Measurements from ENCODE around the gene EID2B.
A peak's percentile ranks its signal among the peaks of the same experiment; 100 is the strongest.

Gene EID2B

GRCh38 chr19:39539165-39539517 is 6.5 kb upstream of the EID2B start:
- in situ Hi-C loops (cut with MboI; ENCODE audit: low pct_unique_long_range_greater_than_20kb, low sequenced_read_pairs): no loop called here
- DNase-seq: no peak

GRCh38 chr19:39533791-39534190 is 1.1 kb upstream of the EID2B start:
- no peak for DNase-seq
- in situ Hi-C loops (cut with MboI; ENCODE audit: low pct_unique_long_range_greater_than_20kb, low sequenced_read_pairs): no loop called here

- in situ Hi-C loops (cut with MboI; ENCODE audit: low pct_unique_long_range_greater_than_20kb, low sequenced_read_pairs): no loop called here
- no peak for DNase-seq
These were observed 406 bp upstream of the EID2B start for GRCh38 chr19:39533003-39533512.

DNA sequence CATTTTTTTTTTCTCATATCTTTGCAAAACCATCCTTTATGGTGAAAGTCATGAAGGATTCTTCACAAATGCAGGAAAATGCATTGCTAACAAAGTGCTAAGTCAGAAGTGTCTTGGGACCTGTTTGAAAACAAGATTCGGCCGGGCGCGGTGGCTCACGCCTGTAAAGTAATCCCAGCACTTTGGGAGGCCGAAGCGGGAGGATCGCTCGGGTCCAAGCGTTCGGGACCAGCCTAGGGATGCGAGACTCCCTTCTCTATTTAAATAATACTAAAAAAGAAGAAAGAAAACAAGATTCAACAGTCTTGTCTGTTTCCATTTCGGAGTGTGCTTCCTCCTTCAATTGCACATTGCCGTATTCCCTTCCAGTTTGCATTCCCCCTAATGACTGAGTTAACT is 819 bp downstream of the EID2B start:
- no peak for DNase-seq
- in situ Hi-C loops (cut with MboI; ENCODE audit: low pct_unique_long_range_greater_than_20kb, low sequenced_read_pairs): no loop called here

GRCh38 chr19:39525205-39525604 is 7.4 kb downstream of the EID2B start:
- in situ Hi-C loops (cut with MboI; ENCODE audit: low pct_unique_long_range_greater_than_20kb, low sequenced_read_pairs): no loop called here
- DNase-seq: no peak

DNA sequence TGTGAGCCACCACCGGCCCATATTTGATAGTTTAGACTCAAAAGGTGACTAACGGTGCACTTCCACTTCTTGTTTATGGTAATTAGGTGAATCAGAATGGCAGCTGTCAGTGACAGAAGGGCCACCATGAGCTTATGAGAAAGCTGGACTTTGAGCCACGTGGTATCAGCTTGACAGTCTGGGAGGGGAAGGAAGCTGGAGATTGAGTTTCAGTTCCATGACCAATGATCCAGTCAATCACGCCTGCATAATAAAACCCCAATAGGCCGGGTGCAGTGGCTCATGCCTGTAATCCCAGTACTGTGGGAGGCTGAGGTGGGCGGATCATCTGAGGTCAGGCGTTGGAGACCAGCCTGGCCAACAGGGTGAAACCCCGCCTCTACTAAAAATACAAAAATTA is 8.2 kb downstream of the EID2B start:
- in situ Hi-C loops (cut with MboI; ENCODE audit: low pct_unique_long_range_greater_than_20kb, low sequenced_read_pairs): no loop called here

GRCh38 chr19:39520541-39521484 is 11.8 kb downstream of the EID2B start:
- DNase-seq: no peak
- in situ Hi-C loops (cut with MboI; ENCODE audit: low pct_unique_long_range_greater_than_20kb, low sequenced_read_pairs): no loop called here

More for the DNA sequence above, 8.2 kb downstream of the EID2B start:
- no peak for DNase-seq

- no peak for DNase-seq
- in situ Hi-C loops (cut with MboI; ENCODE audit: low pct_unique_long_range_greater_than_20kb, low sequenced_read_pairs): no loop called here
These were observed 13.7 kb downstream of the EID2B start for GRCh38 chr19:39518975-39519374.

GRCh38 chr19:39518458-39518857 is 14.2 kb downstream of the EID2B start:
- in situ Hi-C loops (cut with MboI; ENCODE audit: low pct_unique_long_range_greater_than_20kb, low sequenced_read_pairs): no loop called here
- no peak for DNase-seq

GRCh38 chr19:39517432-39517831 is 15.2 kb downstream of the EID2B start:
- in situ Hi-C loops (cut with MboI; ENCODE audit: low pct_unique_long_range_greater_than_20kb, low sequenced_read_pairs): no loop called here
- no peak for DNase-seq

DNA sequence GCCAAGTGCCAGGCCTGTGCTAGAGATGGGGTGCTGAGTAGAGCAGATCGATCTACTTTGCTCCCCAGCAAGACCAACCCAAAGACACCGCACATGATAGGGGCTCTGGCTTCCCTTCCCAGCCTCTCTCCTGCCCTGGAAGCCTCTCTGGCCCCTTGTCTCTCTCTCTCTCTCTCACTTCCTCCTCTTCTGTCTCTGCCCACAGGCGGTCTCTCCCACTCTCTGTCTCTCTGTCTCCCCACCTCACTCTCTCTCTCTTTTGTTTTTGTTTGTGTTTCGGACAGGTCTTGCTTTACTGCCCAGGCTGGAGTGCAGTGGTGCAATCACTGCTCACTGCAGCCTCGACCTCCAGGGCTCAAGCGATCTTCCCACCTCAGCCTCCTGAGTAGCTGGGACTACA is 16.4 kb downstream of the EID2B start:
- in situ Hi-C loops (cut with MboI; ENCODE audit: low pct_unique_long_range_greater_than_20kb, low sequenced_read_pairs): no loop called here

GRCh38 chr19:39515551-39516191 is 17.0 kb downstream of the EID2B start:
- in situ Hi-C loops (cut with MboI; ENCODE audit: low pct_unique_long_range_greater_than_20kb, low sequenced_read_pairs): no loop called here

More for the DNA sequence above, 16.4 kb downstream of the EID2B start:
- no peak for DNase-seq

GRCh38 chr19:39514840-39515550 is 17.7 kb downstream of the EID2B start, which contains the start of gene SELENOV:
Gene SELENOV, plus strand, starts transcription at chr19:39515139. Its CDS starts 74 bp downstream, at chr19:39515213.
- DNase-seq: no peak
- in situ Hi-C loops (cut with MboI; ENCODE audit: low pct_unique_long_range_greater_than_20kb, low sequenced_read_pairs): no loop called here

More at GRCh38 chr19:39515551-39516191, 17.0 kb downstream of the EID2B start:
- no peak for DNase-seq

GRCh38 chr19:39512988-39513387 is 19.7 kb downstream of the EID2B start:
- in situ Hi-C loops (cut with MboI; ENCODE audit: low pct_unique_long_range_greater_than_20kb, low sequenced_read_pairs): no loop called here
- no peak for DNase-seq

DNA sequence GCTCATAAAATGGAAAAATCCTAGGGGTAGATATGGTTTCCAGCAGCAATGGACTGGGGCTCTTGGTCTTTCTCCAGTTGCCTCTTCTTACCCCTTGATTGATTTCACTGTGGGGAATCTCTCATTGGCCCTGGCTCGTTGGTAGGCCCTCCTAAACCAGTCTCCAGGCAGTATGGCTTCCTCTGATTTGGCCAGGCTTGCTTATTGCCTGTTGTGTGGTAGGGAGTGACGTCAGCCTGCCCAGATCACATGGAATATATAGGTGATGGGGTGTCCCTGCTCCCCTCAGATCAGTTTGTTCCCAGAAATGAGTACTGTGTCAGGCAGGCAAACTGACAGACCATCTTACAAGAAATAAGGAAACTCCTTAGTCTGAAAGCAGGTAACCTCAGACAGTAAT is 23.4 kb downstream of the EID2B start:
- DNase-seq: no peak
- in situ Hi-C loops (cut with MboI; ENCODE audit: low pct_unique_long_range_greater_than_20kb, low sequenced_read_pairs): no loop called here

DNA sequence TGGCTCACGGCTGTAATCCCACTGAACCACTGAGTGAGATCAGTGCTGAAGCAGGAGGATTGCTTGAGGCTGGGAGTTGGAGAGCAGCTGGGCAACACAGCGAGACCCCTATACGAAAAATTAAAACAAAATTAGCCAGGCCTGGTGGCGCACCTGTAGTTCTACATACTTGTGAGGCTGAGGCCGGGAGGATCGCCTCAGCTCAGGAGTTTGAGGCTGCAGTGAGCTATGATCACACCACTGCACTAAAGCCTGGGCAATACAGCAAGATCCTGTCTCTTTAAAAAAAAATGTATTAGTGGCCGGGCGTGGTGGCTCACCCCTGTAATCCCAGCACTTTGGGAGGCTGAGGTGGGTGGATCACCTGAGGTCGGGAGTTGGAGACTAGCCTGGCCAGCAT is 24.0 kb downstream of the EID2B start:
- DNase-seq: no peak

GRCh38 chr19:39507715-39508364 is 24.8 kb downstream of the EID2B start:
- in situ Hi-C loops (cut with MboI; ENCODE audit: low pct_unique_long_range_greater_than_20kb, low sequenced_read_pairs): no loop called here
- no peak for DNase-seq

More for the DNA sequence above, 24.0 kb downstream of the EID2B start:
- in situ Hi-C loops (cut with MboI; ENCODE audit: low pct_unique_long_range_greater_than_20kb, low sequenced_read_pairs): no loop called here

GRCh38 chr19:39506944-39507714 is 25.5 kb downstream of the EID2B start:
- in situ Hi-C loops (cut with MboI; ENCODE audit: low pct_unique_long_range_greater_than_20kb, low sequenced_read_pairs): no loop called here
- peak; percentile 85 for DNase-seq

Measured in KBM-7 (cell line).